Endodermal cell (in vitro differentiated cells): ENCODE data around the gene VAMP3. TPM values are rescaled to one million over a fixed set of nuclear protein-coding genes. Genes with fewer than 3 reads are reported as not detected.
A peak's percentile ranks its signal among the peaks of the same experiment; 100 is the strongest.

ENCODE experiments used
- DNase-seq: peaks from one replicate; pipeline ENCODE4 v3.0.0-alpha.2; 2017
- H3K27ac ChIP-seq: 2 replicates; pipeline ENCODE4 v1.5.1; 2013; ENCODE audit warnings: mild to moderate bottlenecking, low read depth, low read length, moderate library complexity
- H3K27me3 ChIP-seq: 2 replicates; pipeline ENCODE4 v1.6.1; 2013; ENCODE audit warnings: mild to moderate bottlenecking, low read length, moderate library complexity; ENCODE audit not compliant: insufficient read depth, control insufficient read depth, poor library complexity, severe bottlenecking
- H3K36me3 ChIP-seq: 2 replicates; pipeline ENCODE4 v1.7.0; 2013; ENCODE audit warnings: mild to moderate bottlenecking, low read length, moderate library complexity; ENCODE audit not compliant: control insufficient read depth, insufficient read depth
- H3K4me1 ChIP-seq: one replicate; pipeline ENCODE4 v1.7.0; 2013; ENCODE audit warnings: low read length; ENCODE audit not compliant: control insufficient read depth, insufficient read depth
- H3K4me3 ChIP-seq: 2 replicates; pipeline ENCODE4 v1.5.1; 2013; ENCODE audit warnings: mild to moderate bottlenecking, low read length, moderate library complexity
- H3K9ac ChIP-seq: 2 replicates; pipeline ENCODE4 v1.6.1; 2013; ENCODE audit warnings: mild to moderate bottlenecking, low read length, moderate library complexity; ENCODE audit not compliant: poor library complexity, severe bottlenecking; ENCODE audit errors: extremely low read depth
- H3K9me3 ChIP-seq: 2 replicates; pipeline ENCODE4 v1.6.1; 2013; ENCODE audit warnings: mild to moderate bottlenecking, low read length, moderate library complexity; ENCODE audit not compliant: control insufficient read depth
- H3K27ac Mint-ChIP-seq: 2 replicates; pipeline ENCODE4 v1.8.0; 2020; ENCODE audit warnings: mixed read lengths
- H3K27me3 Mint-ChIP-seq: 2 replicates; pipeline ENCODE4 v1.8.0; 2021; ENCODE audit warnings: mild to moderate bottlenecking, mixed read lengths; ENCODE audit not compliant: insufficient read depth
- H3K36me3 Mint-ChIP-seq: 2 replicates; pipeline ENCODE4 v1.8.0; 2020; ENCODE audit warnings: low read depth, mixed read lengths
- H3K4me1 Mint-ChIP-seq: 2 replicates; pipeline ENCODE4 v1.8.0; 2020; ENCODE audit warnings: mixed read lengths
- H3K4me3 Mint-ChIP-seq: 2 replicates; pipeline ENCODE4 v1.8.0; 2020; ENCODE audit warnings: mild to moderate bottlenecking, moderate library complexity, mixed read lengths
- H3K9me3 Mint-ChIP-seq: 2 replicates; pipeline ENCODE4 v1.8.0; 2020; ENCODE audit warnings: mild to moderate bottlenecking, mixed read lengths
- WGBS, 2 experiments: methylation state at CpG; one replicate each; pipeline versions ENCODE4 v1.1.5 to v1.1.7; 2013; ENCODE audit warnings: missing lambda C conversion rate in 2 of 2, mixed read lengths in 1 of 2; ENCODE audit not compliant: insufficient coverage in 1 of 2, insufficient read length in 1 of 2; 5-methylcytosine and 5-hydroxymethylcytosine counted together
- total RNA-seq, 2 donors: library from RNA; stranded (reverse); fragmentation: NEBNext Ultra II Directional in 1 of 2; extraction: Animal tissue kit (Norgen Biotek cat#: 25700) in 1 of 2; gene quantifications; 2 replicates in 1 of 2; 3 replicates in 1 of 2; pipeline ENCODE4 v1.2.1, GENCODE V29; 2021
- TF ChIP-seq, protein P1 (sequence below): fragments of 200-600 bp; sonication (generic); conservative IDR thresholded peaks from 2 replicates; pipeline ENCODE4 v1.5.0; 2021; ENCODE audit warnings: antibody characterized with exemption, mild to moderate bottlenecking

Gene VAMP3
- total RNA-seq, 2 donors from 2014 or later = 53.2 to 60.2 TPM

DNA sequence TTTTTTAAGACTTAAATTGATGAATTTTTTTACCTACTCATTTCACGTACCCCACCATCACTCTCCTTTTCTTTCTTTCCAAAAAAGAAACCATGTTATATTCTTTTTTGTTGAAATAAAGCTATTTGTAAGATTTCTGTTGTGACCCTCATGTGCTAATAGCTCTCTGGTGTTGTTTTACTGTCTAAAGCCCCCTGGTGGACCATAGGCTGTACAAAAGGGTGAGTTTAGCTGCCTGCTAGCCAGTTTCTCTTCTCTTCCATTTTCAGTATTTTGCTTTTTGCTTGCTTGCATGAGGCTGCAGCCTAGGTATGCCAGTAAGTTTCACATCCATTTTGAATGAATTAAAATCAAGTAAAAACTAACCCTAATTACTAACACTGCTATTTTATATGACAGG, 15.6 kb upstream of the VAMP3 start:
- Histone ChIP-seq H3K4me3 (no peak overlapping the region), H3K9ac (no peak overlapping the region), H3K27me3 (no peaks in the 10 kb centered on the region), H3K36me3 (peaks cover 26% of the 10 kb centered on the region), H3K4me1 (peaks cover 9% of the 10 kb centered on the region), H3K27ac (no peak overlapping the region), H3K9me3 (peaks cover 3% of the 10 kb centered on the region)
- Mint-ChIP-seq H3K27me3 (no peaks in the 10 kb centered on the region), H3K27ac (no peak overlapping the region), H3K4me3 (no peak overlapping the region), H3K9me3 (no peaks in the 10 kb centered on the region), H3K36me3 (peaks cover 25% of the 10 kb centered on the region), H3K4me1 (peaks cover 17% of the 10 kb centered on the region)
- TF ChIP-seq, protein P1, sequence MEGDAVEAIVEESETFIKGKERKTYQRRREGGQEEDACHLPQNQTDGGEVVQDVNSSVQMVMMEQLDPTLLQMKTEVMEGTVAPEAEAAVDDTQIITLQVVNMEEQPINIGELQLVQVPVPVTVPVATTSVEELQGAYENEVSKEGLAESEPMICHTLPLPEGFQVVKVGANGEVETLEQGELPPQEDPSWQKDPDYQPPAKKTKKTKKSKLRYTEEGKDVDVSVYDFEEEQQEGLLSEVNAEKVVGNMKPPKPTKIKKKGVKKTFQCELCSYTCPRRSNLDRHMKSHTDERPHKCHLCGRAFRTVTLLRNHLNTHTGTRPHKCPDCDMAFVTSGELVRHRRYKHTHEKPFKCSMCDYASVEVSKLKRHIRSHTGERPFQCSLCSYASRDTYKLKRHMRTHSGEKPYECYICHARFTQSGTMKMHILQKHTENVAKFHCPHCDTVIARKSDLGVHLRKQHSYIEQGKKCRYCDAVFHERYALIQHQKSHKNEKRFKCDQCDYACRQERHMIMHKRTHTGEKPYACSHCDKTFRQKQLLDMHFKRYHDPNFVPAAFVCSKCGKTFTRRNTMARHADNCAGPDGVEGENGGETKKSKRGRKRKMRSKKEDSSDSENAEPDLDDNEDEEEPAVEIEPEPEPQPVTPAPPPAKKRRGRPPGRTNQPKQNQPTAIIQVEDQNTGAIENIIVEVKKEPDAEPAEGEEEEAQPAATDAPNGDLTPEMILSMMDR = peak; percentile 75
- peak; percentile 55 for DNase-seq
- WGBS, 2 experiments = 100% methylated on average over 1 of the region's 1 CpG; no CpG with 5 or more reads in 1 of the 2 experiments

DNA sequence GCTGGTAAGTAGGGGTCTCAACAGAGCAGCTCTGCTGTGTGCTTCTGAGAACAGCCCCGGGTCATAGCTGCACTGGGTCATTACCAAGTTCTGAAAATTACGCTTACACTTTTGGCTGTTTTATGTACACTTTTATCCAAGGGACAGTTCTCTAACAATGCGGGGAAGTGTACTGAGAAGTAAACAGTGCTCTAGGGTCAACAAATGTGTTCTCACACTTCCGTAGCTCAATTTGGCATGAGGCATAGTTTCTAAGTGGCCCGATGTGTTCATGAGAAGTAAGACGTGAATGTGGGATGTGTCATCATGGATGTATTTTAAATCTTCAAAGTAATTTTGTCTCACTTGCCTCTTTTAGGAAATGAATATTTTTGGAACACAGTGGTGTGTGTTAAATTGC, 10.9 kb upstream of the VAMP3 start:
- Mint-ChIP-seq H3K36me3 (peaks cover 7% of the 10 kb centered on the region), H3K27ac (no peak overlapping the region), H3K4me3 (no peak overlapping the region), H3K27me3 (no peaks in the 10 kb centered on the region), H3K9me3 (no peaks in the 10 kb centered on the region), H3K4me1 (no peaks in the 10 kb centered on the region)
- Histone ChIP-seq H3K27me3 (no peaks in the 10 kb centered on the region), H3K9me3 (peaks cover 3% of the 10 kb centered on the region), H3K27ac (no peak overlapping the region), H3K4me1 (no peaks in the 10 kb centered on the region), H3K36me3 (peaks cover 11% of the 10 kb centered on the region), H3K9ac (no peak overlapping the region), H3K4me3 (no peak overlapping the region)
- DNase-seq = no peak
- TF ChIP-seq, protein P1 = no peak
- 92 to 99% methylated on average over 6 of the region's 6 CpGs for WGBS, 2 experiments

DNA sequence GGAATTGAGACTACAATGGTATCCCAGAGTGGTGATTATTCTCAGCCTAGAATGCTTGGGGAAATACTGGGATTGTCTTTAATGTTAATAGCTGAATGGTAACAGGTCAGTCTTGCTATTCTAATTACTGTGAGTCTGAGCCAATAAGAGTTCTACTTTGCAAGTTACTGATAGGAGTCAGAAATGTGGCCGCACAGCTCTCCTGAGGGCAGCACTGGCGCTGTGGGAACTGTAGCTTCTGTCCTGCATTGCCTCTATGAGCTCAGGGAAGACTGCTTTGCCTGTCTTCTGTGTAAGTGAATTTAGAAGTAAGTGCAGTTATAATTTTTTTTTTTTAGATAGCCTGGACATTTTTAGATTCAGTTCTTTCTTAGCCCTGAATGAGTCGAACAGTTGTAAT, 10.0 kb upstream of the VAMP3 start:
- H3K36me3 Mint-ChIP-seq = peaks cover 8% of the 10 kb centered on the region
- Histone ChIP-seq H3K4me1 (no peaks in the 10 kb centered on the region), H3K27ac (no peak overlapping the region), H3K9me3 (peaks cover 3% of the 10 kb centered on the region), H3K4me3 (no peak overlapping the region), H3K27me3 (no peaks in the 10 kb centered on the region), H3K36me3 (peaks cover 6% of the 10 kb centered on the region), H3K9ac (no peak overlapping the region)
- no peaks in the 10 kb centered on the region for H3K9me3 Mint-ChIP-seq
- 89 to 93% methylated on average over 3 of the region's 3 CpGs for WGBS, 2 experiments
- no peak for DNase-seq
- no peak overlapping the region for H3K4me3 Mint-ChIP-seq
- no peaks in the 10 kb centered on the region for H3K27me3 Mint-ChIP-seq
- H3K4me1 Mint-ChIP-seq = no peaks in the 10 kb centered on the region
- no peak overlapping the region for H3K27ac Mint-ChIP-seq
- TF ChIP-seq, protein P1 = no peak
